Activated CD8-positive, alpha-beta T cell treated with anti-CD3 and anti-CD28 coated beads, Interleukin-2, amount 10 ng/mL, durations not matched to agents 7 days and 5 days (primary cell): Measurements from ENCODE around the gene OR2T29. TPM values are rescaled to one million over a fixed set of nuclear protein-coding genes. Genes with fewer than 3 reads are reported as not detected.
"Not testable (repeated sequence)": the region's sequence is repeated elsewhere in the genome, so short reads cannot be mapped to it uniquely, and the experiment has no call there.

ENCODE experiments used
- ATAC-seq: fragments of 150-1000 bp; cut with Tn5 transposase; one replicate; pipeline ENCODE4 v1.10.0; 2021; ENCODE audit warnings: moderate library complexity
- CTCF ChIA-PET: fragments of 350-600 bp; sonication (Branson Sonifier 250); formaldehyde crosslinking; loops from one replicate; lab custom pipeline; 2021; ENCODE audit warnings: antibody characterized with exemption; lab: Charles Lee
- POLR2A ChIA-PET: fragments of 350-600 bp; sonication (Branson Sonifier 250); formaldehyde crosslinking; loops from one replicate; lab custom pipeline; 2021; ENCODE audit warnings: antibody characterized with exemption; lab: Charles Lee
- DNase-seq: peaks from one replicate; pipeline ENCODE4 v3.0.0-alpha.2; 2020
- H3K27ac Mint-ChIP-seq: one replicate; pipeline ENCODE4 v1.8.0; 2021; ENCODE audit warnings: mild to moderate bottlenecking, mixed read lengths
- H3K27me3 Mint-ChIP-seq: one replicate; pipeline ENCODE4 v1.8.0; 2021; ENCODE audit warnings: low read depth, mixed read lengths
- H3K36me3 Mint-ChIP-seq: one replicate; pipeline ENCODE4 v1.8.0; 2021; ENCODE audit warnings: low read depth, mixed read lengths
- H3K4me1 Mint-ChIP-seq: one replicate; pipeline ENCODE4 v1.8.0; 2021; ENCODE audit warnings: low read depth, mixed read lengths
- H3K4me3 Mint-ChIP-seq: one replicate; pipeline ENCODE4 v1.8.0; 2021; ENCODE audit warnings: mild to moderate bottlenecking, mixed read lengths
- H3K9me3 Mint-ChIP-seq: one replicate; pipeline ENCODE4 v1.8.0; 2022; ENCODE audit warnings: mixed read lengths; ENCODE audit not compliant: insufficient read depth
- total RNA-seq, 2 experiments: library from RNA; stranded (reverse); gene quantifications; one replicate each; pipeline ENCODE4 v1.2.3, GENCODE V29; 2021

Gene OR2T29
- total RNA-seq, 2 experiments from 2014 or later: not detected

DNA sequence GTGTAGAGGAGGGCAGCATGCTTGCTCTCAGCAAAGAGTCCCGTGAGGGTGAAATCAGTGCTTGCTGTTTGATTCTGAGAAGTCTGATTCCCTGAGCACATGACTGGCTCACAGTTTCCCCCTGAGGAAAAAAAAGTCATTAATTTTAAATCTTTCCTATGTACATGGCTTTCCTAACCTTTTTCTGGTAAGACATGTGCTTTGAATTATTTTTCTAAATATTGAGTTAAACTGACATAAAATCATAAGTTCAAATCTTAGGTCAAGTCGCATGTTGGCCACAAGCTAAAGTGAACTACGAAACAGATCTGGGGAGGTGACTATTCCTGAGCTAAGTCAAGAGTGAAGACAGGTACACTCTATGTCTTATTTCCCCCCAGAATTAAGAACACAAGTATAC is 12.1 kb upstream of the OR2T29 start, which contains the start of gene OR2T34:
OR2T34 (minus strand) TSS at position 101 of the 400 bp plus-strand sequence; CDS start at position 101, 0 bp downstream.
- DNase-seq, H3K4me1 Mint-ChIP-seq, H3K4me3 Mint-ChIP-seq, H3K9me3 Mint-ChIP-seq, H3K27me3 Mint-ChIP-seq, CTCF ChIA-PET, ATAC-seq, H3K27ac Mint-ChIP-seq, POLR2A ChIA-PET, H3K36me3 Mint-ChIP-seq: not testable (repeated sequence)

DNA sequence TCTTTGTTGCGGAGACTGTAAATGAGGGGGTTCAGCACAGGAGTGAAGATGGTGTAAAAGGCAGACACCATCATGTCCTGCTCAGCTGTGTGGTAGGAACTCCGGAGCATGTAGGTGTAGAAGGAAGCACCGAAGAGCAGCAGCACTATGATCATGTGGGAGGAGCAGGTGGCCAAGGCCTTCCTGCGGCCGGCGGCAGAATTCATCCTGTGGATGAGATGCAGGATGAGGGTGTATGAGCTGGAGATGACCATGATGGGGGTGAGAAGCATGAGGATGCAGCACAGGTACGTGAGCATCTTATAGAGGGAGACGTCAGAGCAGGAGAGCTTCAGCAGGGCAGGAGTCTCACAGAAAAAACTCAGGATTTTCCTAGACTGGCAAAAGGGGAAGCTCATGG is 11.3 kb upstream of the OR2T29 start:
- H3K9me3 Mint-ChIP-seq, H3K27me3 Mint-ChIP-seq, H3K27ac Mint-ChIP-seq, POLR2A ChIA-PET, CTCF ChIA-PET, H3K4me3 Mint-ChIP-seq, ATAC-seq, DNase-seq, H3K4me1 Mint-ChIP-seq, H3K36me3 Mint-ChIP-seq: not testable (repeated sequence)

DNA sequence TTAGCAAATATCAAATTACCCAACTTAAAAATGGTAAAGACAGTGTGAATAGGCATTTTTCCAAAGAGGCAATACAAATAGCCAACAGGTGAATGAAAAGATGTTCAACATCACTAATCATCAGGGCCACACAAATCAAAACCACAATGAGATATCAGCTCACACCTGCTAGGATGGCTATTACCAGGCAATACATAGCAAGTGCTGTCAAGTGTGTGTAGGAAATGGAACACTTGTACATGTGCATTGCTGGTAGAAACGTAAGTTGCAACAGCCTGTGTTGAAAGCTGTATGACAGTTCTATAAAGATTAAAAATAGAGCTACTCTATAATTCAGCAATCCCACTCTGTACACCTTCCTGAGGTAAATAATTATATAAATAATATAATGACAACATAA is 9.5 kb upstream of the OR2T29 start:
- H3K27ac Mint-ChIP-seq, H3K4me1 Mint-ChIP-seq, H3K9me3 Mint-ChIP-seq, H3K4me3 Mint-ChIP-seq, POLR2A ChIA-PET, ATAC-seq, DNase-seq, H3K27me3 Mint-ChIP-seq, H3K36me3 Mint-ChIP-seq, CTCF ChIA-PET: not testable (repeated sequence)

DNA sequence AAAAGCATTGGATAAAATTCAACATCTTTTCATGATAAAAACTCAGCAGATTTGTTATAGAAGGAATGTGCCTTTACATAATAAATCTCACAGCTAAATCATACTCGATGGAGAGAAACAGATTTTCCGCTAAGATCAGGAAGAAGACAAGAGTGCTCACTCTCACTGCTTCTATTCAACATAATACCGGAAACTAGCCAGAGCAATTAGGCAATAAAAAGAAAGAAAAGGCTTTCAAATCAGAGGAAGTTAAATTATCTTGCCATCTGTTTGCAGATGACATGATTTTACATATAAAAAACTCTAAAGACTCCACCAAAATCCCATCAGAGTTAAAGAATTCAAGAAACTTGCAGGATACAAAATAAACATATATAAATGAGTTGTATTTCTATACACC is 8.2 kb upstream of the OR2T29 start:
- CTCF ChIA-PET: not testable (repeated sequence)

DNA sequence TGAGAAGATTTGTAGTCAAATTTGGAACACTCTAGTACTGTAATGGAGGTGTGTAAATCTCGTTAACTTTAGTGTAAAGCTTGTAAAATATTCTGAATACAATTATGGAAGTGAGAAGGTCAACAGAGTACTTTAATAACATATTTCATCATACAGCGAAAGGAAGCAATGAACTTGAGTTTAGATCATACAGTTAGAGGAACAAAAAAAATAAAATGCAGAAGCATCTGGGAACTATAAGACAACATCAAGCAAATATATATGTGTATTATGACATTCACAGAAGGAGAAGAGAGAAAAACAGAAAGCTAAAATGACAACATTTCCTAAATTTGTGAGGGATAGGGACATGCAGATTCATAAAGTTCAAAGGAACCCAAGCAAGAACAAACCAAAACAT is 6.5 kb upstream of the OR2T29 start:
- H3K4me3 Mint-ChIP-seq, H3K4me1 Mint-ChIP-seq, ATAC-seq, H3K27me3 Mint-ChIP-seq, H3K36me3 Mint-ChIP-seq, H3K9me3 Mint-ChIP-seq, DNase-seq, H3K27ac Mint-ChIP-seq, CTCF ChIA-PET, POLR2A ChIA-PET: not testable (repeated sequence)

More for the DNA sequence above, 8.2 kb upstream of the OR2T29 start:
- H3K4me1 Mint-ChIP-seq, H3K36me3 Mint-ChIP-seq, H3K27me3 Mint-ChIP-seq, ATAC-seq, DNase-seq, H3K9me3 Mint-ChIP-seq, POLR2A ChIA-PET, H3K4me3 Mint-ChIP-seq, H3K27ac Mint-ChIP-seq: not testable (repeated sequence)

DNA sequence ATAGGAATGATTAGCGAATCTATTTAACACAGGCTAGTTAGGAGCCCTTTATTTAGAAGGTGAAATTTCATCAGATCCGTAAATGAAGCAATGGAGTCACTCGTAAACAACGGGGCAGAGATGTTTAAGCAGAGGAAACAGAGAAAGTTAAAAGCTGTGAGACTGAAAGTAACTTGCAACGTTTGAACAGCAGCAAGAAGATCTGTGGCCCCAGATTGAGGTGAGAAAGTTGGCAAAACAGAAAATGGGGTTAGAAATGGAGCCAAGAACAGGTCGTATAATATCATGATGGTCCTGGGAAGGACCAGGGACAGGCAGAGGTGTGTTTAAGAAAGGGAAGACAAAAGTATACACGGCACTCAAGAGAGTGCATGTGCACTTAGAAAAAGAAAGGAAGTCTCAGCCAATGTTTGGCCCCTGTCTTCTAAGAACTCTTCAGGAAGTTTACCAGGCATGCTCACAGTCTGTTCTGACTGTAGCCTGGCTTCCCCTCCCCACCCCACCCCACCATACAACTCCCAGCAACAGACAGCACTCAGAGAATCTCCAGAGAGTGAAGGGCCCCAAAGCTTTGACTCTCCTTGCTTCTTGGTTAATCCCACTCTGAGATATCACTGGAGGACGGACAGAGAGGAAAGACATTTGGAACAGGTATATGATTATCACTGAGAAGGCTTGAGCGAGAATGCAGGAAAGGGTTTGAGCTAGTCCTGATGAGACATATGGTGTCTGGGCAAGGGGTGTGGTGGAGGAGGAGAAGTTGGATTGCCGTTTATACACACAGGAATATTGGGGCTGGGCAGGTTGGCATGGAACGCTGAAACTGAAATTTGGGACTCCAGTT is 3.2 kb upstream of the OR2T29 start:
- H3K36me3 Mint-ChIP-seq, CTCF ChIA-PET, H3K9me3 Mint-ChIP-seq, H3K27me3 Mint-ChIP-seq, H3K4me1 Mint-ChIP-seq: not testable (repeated sequence)
- DNase-seq (peak; percentile 53), ATAC-seq (peak; percentile 91)
- peak overlapping the region; percentile 73 for H3K4me3 Mint-ChIP-seq
- POLR2A ChIA-PET: interaction anchor here (0.7 kb wide), 2 partner anchors 56 to 219 kb away, joined by 3 to 4 read pairs; no protein-coding TSS in a partner anchor
- H3K27ac Mint-ChIP-seq: peak overlapping the region; percentile 90

DNA sequence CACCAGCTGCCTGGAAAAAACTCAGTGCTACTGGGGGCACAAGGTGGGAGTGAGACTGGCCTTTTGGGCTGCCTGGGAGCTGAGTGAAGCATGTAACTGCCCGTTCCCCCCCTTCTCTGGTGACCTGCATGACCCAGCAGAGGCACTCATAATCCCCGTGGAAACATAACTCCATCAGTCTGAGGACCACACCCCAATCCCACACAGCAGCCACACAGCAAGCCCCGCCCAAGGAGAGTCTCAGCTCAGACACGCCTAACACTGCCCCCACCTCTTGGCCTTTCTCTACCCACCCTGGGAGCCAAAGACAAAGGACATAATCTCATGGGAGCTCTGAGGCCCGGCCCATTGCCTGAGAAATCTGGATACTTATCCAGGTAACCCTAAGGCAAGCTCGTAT is 11.5 kb downstream of the OR2T29 start:
- ATAC-seq, H3K9me3 Mint-ChIP-seq, H3K4me3 Mint-ChIP-seq, H3K27me3 Mint-ChIP-seq, H3K4me1 Mint-ChIP-seq, H3K27ac Mint-ChIP-seq, CTCF ChIA-PET, H3K36me3 Mint-ChIP-seq, DNase-seq, POLR2A ChIA-PET: not testable (repeated sequence)

DNA sequence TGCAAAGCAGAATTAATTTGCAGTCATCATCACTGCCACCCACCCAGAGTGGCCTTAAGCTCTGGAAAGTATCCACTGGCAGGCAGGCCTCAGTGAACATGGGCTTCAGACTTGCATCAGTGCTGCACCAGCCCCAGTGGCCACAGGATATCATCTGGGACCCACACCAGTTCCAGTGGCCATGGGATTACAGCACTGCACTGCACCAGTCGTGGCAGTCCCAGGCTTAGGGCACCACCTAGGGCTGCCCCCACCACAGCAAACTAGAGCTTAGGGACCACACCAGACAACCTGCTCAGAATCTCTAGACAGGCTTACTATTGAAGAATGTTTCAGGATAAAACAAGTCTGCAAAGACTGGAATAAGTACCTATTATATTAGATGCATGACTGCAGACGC is 15.2 kb downstream of the OR2T29 start:
- DNase-seq, POLR2A ChIA-PET, ATAC-seq, H3K27ac Mint-ChIP-seq, H3K27me3 Mint-ChIP-seq, H3K9me3 Mint-ChIP-seq, H3K4me1 Mint-ChIP-seq, H3K4me3 Mint-ChIP-seq, CTCF ChIA-PET, H3K36me3 Mint-ChIP-seq: not testable (repeated sequence)

DNA sequence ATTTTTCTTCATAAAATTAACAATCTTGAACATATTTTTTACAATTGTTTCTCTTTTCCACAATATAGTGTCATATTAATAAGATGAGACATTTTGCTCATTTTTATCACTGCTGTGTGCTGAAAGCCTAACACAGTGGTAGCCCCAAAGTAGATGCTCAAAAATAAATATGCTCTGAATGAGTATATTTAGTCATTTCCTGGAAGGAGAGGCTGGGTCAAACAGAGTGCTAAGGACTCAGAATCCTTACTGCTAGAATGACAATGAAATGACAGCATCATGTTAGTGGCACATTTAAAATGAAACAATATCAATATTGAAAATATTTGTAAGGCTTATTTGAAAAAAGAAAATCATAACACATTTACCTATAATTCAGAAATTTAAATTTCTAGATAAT is 25.1 kb downstream of the OR2T29 start:
- H3K27ac Mint-ChIP-seq, POLR2A ChIA-PET, DNase-seq, H3K4me1 Mint-ChIP-seq, H3K9me3 Mint-ChIP-seq, H3K36me3 Mint-ChIP-seq, CTCF ChIA-PET, H3K4me3 Mint-ChIP-seq, H3K27me3 Mint-ChIP-seq, ATAC-seq: not testable (repeated sequence)

DNA sequence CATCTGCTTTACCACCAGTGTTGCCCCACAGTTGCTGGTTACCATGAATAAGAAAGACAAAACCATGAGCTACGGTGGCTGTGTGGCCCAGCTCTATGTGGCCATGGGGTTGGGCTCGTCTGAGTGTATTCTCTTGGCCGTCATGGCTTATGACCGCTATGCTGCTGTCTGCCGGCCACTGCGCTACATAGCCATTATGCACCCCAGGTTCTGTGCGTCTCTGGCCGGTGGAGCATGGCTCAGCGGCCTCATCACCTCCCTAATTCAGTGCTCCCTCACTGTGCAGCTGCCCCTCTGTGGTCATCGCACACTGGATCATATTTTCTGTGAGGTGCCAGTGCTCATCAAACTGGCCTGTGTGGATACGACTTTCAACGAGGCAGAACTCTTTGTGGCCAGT is 40.7 kb downstream of the OR2T29 start:
- Mint-ChIP-seq H3K9me3 (no peaks in the 10 kb centered on the region), H3K36me3 (no peaks in the 10 kb centered on the region), H3K27me3 (peaks cover 6% of the 10 kb centered on the region), H3K27ac (no peak overlapping the region), H3K4me1 (no peaks in the 10 kb centered on the region), H3K4me3 (no peak overlapping the region)
- ATAC-seq (no peak), DNase-seq (no peak)
- ChIA-PET CTCF (no interaction called here), POLR2A (no interaction called here)

DNA sequence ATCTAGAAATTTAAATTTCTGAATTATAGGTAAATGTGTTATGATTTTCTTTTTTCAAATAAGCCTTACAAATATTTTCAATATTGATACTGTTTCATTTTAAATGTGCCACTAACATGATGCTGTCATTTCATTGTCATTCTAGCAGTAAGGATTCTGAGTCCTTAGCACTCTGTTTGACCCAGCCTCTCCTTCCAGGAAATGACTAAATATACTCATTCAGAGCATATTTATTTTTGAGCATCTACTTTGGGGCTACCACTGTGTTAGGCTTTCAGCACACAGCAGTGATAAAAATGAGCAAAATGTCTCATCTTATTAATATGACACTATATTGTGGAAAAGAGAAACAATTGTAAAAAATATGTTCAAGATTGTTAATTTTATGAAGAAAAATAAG is 52.4 kb downstream of the OR2T29 start:
- H3K4me1 Mint-ChIP-seq, ATAC-seq, H3K27me3 Mint-ChIP-seq, CTCF ChIA-PET, H3K27ac Mint-ChIP-seq, POLR2A ChIA-PET, H3K9me3 Mint-ChIP-seq, H3K4me3 Mint-ChIP-seq, DNase-seq, H3K36me3 Mint-ChIP-seq: not testable (repeated sequence)

DNA sequence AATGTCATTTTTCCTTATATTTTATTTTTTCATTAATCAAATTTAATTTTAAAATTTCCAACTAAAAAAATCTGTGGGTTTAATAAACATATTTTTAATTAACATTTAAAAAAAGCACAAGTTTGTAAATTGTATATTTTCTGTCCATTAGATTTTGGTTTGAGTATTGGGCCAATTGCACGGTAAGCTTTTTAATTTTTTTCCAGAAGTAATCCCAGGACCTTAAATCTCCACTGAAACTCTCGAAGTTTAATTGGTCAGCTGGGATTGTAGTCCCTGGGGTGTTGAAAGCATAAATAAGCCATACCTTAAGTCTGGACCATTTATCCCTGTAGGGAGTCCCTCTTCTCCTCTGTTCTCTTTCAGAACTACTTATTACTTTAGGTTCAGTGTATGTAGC is 54.8 kb downstream of the OR2T29 start, which contains the start of gene OR2G6:
OR2G6 (plus strand) TSS at position 301 of the 400 bp plus-strand sequence. CDS start 13,574 bp downstream, outside the sequence.
- H3K4me1 Mint-ChIP-seq, H3K27ac Mint-ChIP-seq, H3K27me3 Mint-ChIP-seq, CTCF ChIA-PET, POLR2A ChIA-PET, ATAC-seq, H3K36me3 Mint-ChIP-seq, DNase-seq, H3K9me3 Mint-ChIP-seq, H3K4me3 Mint-ChIP-seq: not testable (repeated sequence)
